HG03060 (cell line): ENCODE results near the gene MRPS9.

Experiments
- ATAC-seq: cut with Tn5 transposase; IDR thresholded peaks from one replicate; pipeline ENCODE4 v1.9.1; 2021; ENCODE audit warnings: low read depth, moderate number of reproducible peaks; ENCODE audit not compliant: unreplicated experiment

The MRPS9 gene

DNA sequence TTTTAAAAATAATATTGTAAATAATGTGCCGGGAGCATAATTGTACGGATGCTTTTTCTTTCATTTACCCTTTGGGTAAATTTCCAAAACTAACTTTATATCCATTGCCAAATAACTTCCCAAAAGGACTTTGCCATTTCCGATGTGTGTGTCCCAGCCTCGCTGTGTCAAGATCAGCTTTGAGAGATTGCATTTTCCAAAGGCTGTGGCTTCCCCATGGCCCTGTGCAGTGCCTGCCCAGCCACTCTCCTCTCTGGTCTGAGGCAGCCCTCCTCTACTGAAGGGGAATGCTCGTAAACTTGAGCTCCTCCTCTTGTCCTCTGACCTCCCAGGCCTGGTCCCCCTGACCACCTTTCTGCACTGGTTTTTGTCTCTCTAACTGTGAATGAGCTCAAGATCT lies 78.5 kb downstream of the MRPS9 start:
- no peak for ATAC-seq

DNA sequence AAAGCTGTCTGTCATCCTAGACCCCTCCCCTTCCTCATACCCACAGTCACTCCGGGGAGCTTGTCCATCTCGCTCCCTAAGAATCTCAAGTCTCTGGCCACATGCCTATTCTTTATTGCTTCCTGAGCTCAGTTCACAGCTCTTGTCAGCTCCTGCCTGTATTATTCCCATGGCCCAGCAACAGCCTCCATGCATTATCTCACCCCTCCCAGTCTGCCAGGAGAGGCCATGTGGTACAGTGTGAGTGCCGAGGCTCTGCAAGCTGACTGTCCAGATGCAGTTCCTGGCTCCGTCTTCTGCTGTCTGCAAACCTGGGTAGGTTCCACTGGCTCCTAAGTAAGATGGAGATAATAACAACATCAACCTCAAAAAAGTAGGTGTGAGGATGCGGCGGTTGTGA lies 79.7 kb downstream of the MRPS9 start:
- no peak for ATAC-seq

DNA sequence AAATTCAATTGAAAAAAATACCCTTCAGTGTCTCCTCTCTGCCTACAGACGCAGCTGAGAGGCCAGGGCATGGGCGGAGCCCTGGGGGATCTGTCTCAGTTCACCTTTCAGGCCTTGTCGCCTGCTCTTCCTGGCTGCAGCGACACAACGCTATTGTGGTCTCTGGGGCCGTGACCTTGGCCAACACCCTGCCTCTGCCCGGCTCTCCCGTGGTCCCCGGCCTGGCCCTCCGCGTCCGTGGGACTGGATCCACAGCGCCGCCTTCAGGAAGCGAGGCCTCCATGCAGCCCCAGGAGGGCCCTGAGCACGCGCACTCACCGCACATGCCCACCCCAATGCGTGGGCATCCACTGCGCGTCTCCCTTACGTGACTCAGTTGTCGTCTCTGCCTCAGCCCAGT lies 81.1 kb downstream of the MRPS9 start:
- ATAC-seq: no peak

DNA sequence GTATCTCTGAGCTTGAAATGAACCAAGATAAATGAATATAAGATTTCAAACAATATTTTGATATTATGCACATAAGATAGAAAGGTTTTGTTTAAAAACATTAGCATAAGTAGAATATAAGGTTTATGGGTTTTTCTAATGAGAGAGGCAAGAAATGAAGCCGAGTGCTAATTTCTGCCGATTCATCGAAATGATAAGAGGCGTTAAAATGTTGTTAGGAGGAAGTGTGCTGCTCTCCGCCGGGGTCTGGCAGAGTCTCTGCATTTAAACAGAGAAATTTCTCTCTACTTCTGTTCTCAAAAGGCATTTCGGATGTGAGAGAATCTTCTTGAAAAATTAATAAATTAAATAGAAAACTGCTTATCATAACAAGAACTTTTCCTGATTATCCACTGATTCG lies 83.6 kb downstream of the MRPS9 start:
- no peak for ATAC-seq

GRCh38 chr2:105125428-105125827 lies 87.6 kb downstream of the MRPS9 start:
- ATAC-seq: no peak

DNA sequence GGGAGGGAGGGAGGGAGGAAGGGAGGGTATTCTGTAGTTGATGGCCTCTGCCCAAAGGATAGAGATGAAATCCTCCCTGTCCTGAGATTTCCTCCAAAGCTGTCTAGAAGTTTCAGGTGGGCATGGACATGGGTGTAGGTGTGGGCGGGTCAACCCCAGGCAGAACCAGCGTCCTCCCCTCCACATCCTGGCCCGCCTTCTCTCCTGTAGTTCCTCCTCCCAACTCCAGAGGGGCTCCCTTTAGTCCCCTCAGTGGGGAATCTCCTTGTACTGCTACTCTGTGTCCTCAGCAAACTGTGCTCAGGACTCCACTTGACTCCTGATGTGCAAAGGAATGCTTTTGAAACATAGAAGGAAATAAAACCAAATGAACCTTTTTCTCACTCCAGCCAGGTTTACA lies 88.1 kb downstream of the MRPS9 start:
- ATAC-seq: no peak

DNA sequence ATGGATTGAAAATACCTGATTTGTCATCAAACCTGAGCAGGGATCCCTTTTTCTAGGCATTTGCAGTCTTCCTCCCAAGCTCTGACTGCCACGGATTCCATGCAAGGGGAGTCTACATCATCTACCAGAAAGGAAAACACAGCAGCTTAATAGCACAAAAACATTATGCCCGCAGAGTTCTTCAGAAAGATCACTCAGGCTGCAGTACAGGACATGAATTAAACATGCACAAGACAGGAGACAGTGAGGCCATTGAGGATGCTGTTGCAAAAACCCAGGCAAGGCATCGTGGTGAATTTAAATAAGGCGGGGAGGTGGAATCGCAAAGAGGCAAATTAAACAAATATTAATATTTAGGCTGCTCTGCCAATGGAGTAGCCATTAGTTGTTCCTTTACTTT lies 88.5 kb downstream of the MRPS9 start:
- no peak for ATAC-seq

GRCh38 chr2:105127289-105127915 lies 89.5 kb downstream of the MRPS9 start:
- no peak for ATAC-seq

DNA sequence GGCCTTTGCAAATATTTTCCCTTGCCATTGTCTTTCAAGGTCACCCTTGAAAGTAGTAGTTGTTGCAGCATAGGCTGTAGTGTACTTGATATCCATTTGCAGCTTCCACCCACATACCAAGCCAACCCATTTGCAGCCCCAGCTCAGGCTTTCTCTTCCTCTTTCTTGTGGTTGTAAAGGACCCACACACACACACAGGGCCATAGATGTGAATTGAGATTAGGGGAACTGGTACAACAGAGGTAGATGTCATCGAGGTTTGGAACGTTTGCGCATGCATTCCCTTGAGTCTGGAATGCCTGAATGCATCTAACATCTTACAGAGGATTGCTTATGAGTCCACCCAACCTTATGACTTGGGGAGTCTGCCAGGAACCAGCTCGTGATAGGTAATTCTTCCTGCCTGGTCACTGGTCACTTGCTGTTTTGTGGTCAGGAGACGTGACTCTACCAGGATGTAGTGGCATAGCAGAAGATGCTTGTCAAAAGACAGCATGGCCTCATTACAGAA lies 91.9 kb downstream of the MRPS9 start:
- ATAC-seq: peak; percentile 87

GRCh38 chr2:105130546-105130945 lies 92.7 kb downstream of the MRPS9 start:
- ATAC-seq: no peak

- no peak for ATAC-seq
Observed at GRCh38 chr2:105134081-105134480, 96.2 kb downstream of the MRPS9 start.

DNA sequence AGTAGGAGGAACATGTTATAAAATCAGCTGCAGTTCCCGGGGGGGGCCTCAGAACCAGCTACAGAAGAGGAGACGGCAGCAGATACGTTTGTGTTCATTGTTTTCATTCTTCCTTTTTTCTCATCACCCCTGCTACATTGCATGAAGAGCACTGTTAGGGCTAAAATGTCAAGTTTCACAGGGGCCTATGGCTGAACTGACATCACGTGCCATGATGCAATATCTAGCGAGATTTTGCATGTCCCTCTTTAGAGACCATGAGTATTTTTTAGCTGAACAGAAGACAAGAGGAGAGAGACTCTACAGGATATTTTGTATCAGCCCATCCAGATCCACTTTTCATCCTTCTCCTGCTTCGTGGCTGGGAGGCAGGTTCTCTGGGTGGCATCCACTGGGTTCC lies 97.6 kb downstream of the MRPS9 start:
- no peak for ATAC-seq

GRCh38 chr2:105136394-105136793 lies 98.5 kb downstream of the MRPS9 start:
- no peak for ATAC-seq

DNA sequence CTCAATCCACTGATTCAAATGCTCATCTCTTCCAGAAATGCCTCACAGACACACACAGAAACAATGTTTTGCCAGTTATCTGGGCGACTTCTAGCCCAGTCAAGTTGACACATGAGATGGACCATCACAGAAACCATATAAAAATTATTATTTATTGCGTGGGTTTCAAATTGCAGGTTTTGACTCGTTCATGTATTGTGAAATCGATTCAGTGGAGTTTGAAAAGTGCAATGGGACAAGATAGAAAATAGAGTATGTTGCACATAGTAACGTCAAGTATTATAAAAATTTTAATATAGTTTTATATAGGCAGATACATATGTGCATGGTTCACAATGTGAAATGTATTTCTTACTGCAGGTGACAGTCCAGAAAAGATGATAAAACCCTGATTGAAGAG lies 100.8 kb downstream of the MRPS9 start:
- ATAC-seq: no peak

DNA sequence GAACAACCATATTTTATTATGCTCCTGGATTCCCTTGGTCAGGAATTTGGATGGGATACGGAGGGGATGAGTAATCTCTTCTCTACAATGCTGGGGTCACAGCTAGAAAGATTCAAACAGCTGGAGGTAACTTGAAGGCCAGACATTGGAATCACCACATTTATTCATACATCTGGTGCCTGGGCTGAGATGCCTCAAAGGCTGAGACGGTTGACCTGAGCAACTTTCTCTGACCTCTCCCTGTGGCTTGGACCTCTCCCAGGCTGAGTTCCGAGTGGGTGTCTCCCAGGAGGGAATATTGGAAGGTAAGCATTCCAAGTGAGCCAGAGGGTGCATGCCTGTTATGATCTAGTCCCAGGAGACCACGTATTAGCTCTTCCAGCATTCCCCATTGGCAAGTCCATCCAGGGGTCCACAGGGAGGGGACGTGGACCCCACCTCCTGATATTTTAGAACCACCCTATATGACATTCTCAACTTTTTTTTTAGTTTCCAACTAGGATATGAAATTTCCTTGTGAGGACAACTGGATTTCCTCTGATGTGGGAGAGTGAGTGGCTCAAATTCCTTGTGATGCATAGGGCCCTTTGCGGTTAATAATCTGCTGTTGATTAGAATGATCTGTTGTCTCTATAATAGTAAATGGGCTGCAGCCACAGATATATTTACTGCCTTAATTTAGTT lies 101.8 kb downstream of the MRPS9 start:
- ATAC-seq: no peak

DNA sequence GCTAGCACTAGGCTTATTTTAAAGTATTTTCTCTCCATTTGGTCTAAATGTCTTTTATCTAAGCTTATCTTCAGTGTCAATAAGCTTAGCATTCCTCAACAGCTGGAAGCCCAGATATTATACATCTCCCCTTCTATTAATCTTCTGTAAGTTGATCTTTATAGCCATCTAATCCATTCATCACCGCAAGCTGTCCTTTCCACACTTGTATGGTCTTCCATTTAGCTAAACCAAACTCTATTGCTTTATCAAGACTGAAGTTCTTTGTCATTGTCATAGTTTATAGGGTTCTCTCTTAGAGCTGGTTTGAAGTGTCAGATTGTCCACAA lies 102.3 kb downstream of the MRPS9 start:
- no peak for ATAC-seq

- no peak for ATAC-seq
Observed at GRCh38 chr2:105141099-105141614, 103.3 kb downstream of the MRPS9 start.

DNA sequence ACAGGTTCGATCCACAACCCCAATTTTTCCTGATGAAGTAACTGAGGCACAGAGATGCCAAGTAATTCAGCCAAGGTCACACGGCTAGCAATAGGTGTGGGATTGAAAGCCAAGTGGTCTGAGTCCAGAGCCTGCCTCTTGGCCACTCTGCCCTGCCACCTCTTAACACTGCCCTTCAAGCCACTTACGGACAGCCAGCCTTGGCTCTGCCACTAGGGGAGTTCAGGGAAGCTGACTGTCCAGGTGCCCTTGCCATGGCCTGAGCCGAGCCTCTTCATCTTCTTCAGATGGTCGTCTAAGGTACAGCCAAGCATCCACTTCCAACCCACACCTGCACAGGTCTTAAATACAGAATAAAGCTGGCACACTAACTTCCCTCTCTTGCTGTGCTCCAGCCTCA lies 104.4 kb downstream of the MRPS9 start:
- ATAC-seq: no peak

- ATAC-seq: no peak
Observed at GRCh38 chr2:105143094-105143466, 105.2 kb downstream of the MRPS9 start.

DNA sequence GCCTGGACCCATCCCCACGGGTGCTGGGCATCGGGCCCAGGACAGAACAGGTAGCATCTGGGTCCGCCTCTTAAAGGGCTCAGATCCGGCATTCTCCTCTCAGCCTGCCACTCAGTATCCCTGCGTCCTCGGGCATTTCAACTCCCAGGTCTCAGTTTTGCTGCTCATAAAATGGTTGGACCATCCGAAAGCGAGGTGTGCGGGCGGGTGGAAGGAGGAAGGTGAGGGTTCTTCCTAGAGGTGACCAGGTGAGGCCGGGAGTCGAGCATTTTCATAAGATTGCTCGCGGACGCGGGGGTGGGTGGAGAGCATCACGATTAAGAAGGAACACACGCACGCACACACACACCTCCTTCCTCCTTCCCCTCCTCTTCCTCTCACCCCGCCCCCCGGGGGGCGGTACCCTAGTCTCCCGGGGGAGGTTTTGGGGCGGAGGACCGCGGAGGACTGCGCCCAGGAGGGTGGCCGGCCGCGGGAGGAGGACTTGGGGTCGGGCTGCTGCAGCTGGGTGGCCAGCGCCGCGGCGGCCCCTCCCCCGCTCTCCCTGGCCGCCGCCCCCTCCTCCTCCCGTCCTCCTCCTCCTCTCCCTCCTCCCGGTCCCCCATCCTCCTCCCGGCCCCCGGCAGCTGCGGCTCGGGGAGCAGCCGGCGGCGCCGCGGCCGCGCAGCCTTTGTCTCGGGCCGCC lies 105.7 kb downstream of the MRPS9 start:
- ATAC-seq: no peak

DNA sequence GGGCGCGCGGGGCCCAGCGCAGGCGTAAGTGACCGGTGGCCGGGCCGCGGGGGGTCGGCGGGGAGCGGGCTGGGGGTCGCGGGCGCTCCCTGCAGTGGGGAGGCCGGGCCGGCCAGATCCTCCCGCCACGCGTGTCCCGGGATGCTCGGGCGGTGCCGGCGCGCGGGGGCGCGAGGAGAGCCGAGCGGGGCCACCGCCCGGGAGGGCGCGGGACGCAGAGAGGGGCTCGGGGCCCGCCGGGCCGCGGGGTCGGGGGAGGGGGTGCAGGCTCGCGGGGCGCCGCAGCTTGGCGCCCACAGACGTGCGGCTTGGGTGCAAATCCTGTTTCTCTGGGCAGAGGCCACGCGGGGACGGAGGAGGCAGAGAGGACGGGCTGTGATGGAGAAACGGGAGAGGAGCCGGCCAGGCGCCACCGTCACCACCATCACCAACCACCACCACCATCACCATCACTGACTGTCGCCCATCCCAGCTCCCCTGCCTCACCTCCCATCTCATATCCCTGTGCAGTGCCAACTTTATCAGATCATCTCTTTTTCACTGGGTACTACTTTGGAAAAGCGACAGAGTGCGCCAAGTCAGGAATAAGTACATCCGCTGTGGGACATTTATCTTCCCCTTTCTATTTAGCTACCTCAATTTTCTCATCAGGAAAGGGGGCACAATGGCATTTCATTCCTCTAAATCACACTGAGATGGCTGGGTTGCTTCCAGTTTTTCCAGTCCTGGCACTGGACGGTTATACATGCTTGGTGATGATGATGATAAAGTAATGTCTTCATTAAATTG lies 106.5 kb downstream of the MRPS9 start:
- ATAC-seq: no peak
